Brain pericyte (primary cell): ENCODE measurements around the gene SPDYE3.

Source experiments
- DNase-seq: peaks from one replicate; pipeline ENCODE4 v3.0.0-alpha.2; 2012; ENCODE audit warnings: low read depth, low spot score

Gene SPDYE3

DNA sequence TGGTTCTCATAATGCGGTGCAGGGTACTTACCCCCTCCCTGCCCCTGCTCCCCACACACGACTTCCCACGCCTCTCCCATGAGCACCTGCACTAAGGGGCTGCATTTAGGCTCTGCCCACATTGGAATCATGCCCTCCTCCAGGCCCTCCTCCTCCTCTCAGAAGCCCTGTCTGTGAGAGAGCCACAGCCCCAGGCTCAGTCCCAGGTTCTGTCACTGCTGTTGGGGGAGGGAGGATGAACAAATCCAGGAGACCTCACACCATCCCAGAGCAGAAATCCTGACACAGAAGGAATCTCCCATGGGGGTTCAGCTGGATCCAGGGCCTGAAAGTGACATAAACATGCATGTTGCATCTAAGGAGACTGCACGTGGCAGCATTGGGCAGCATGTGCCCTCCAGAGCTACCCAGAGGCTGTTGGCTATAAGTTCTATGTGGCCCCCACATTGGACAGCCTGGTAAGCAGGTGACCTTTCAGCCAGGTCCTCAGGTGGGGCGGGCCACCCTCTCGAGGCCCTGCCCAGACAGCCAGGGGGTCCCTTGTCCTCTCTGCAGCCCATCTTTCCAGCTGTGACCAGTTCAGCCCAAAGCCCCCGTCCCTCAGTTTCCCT is 64.2 kb downstream of the SPDYE3 start:
- DNase-seq: no peak
